Osteoblast (primary cell): ENCODE results near the gene AUTS2. TPM values are rescaled to one million over a fixed set of nuclear protein-coding genes. Genes with fewer than 3 reads are reported as not detected.

Source experiments
- DNase-seq: peaks from one replicate; pipeline ENCODE4 v3.0.0; 2011; ENCODE audit warnings: low spot score, mixed read lengths; ENCODE audit not compliant: insufficient read length; ENCODE audit errors: missing footprints
- H2AFZ ChIP-seq: 2 replicates; pipeline ENCODE4 v1.6.0; 2011; ENCODE audit warnings: mild to moderate bottlenecking, low read length
- H3K27ac ChIP-seq: 2 replicates; pipeline ENCODE4 v1.5.1; 2011; ENCODE audit warnings: mild to moderate bottlenecking, low read depth, low read length, moderate library complexity
- H3K27me3 ChIP-seq: 2 replicates; pipeline ENCODE4 v1.6.0; 2012; ENCODE audit warnings: mild to moderate bottlenecking, control low read depth, inconsistent platforms, low read length, moderate library complexity; ENCODE audit not compliant: insufficient read depth
- H3K36me3 ChIP-seq: 2 replicates; pipeline ENCODE4 v1.5.1; 2011; ENCODE audit warnings: mild to moderate bottlenecking, low read length, control low read depth, moderate library complexity; ENCODE audit not compliant: insufficient read depth
- H3K4me1 ChIP-seq: 2 replicates; pipeline ENCODE4 v1.5.1; 2011; ENCODE audit warnings: mild to moderate bottlenecking, low read length, control low read depth, moderate library complexity; ENCODE audit not compliant: insufficient read depth
- H3K4me2 ChIP-seq: 2 replicates; pipeline ENCODE4 v1.6.0; 2011; ENCODE audit warnings: mild to moderate bottlenecking, low read length; ENCODE audit not compliant: insufficient read depth
- H3K4me3 ChIP-seq: fragments of 200-600 bp; sonication (generic); 3 replicates; pipeline ENCODE4 v1.5.1; 2012; ENCODE audit warnings: mild to moderate bottlenecking, low read length, inconsistent platforms; ENCODE audit not compliant: insufficient read depth
- H3K79me2 ChIP-seq: 2 replicates; pipeline ENCODE4 v1.6.0; 2012; ENCODE audit warnings: mild to moderate bottlenecking, low read length, control low read depth, inconsistent platforms; ENCODE audit not compliant: insufficient read depth
- H3K9me3 ChIP-seq: 2 replicates; pipeline ENCODE4 v1.5.1; 2011; ENCODE audit warnings: low read depth, low read length, control low read depth
- H4K20me1 ChIP-seq: 2 replicates; pipeline ENCODE4 v1.6.0; 2012; ENCODE audit warnings: mild to moderate bottlenecking, low read length, control low read depth; ENCODE audit not compliant: insufficient read depth
- CTCF ChIP-seq: IDR thresholded peaks from 2 replicates; pipeline ENCODE4 v1.5.1; 2011; ENCODE audit warnings: mild to moderate bottlenecking, low read depth, low read length, moderate library complexity; ENCODE audit errors: extremely low read depth
- total RNA-seq: library from RNA; depleted of rRNA; stranded (reverse); fragments of >200 nt; gene quantifications from 2 replicates; pipeline ENCODE4 v1.2.3, GENCODE V29; 2012

The AUTS2 gene
- total RNA-seq, 1 donor = 15.2 TPM

- Histone ChIP-seq H3K4me1 (no peaks in the 10 kb centered on the region), H2AFZ (no peak overlapping the region), H3K4me2 (no peak overlapping the region), H3K27me3 (no peaks in the 10 kb centered on the region), H3K9me3 (no peaks in the 10 kb centered on the region), H3K36me3 (no peaks in the 10 kb centered on the region), H3K4me3 (no peak overlapping the region), H3K79me2 (no peaks in the 10 kb centered on the region), H4K20me1 (no peaks in the 10 kb centered on the region), H3K27ac (no peak overlapping the region)
- no peak for TF ChIP-seq CTCF
- no peak for DNase-seq
These were observed 904.0 kb downstream of the AUTS2 start for GRCh38 chr7:70502117-70502863.

- Histone ChIP-seq H3K4me3 (no peak overlapping the region), H2AFZ (no peak overlapping the region), H3K79me2 (no peaks in the 10 kb centered on the region), H3K9me3 (no peaks in the 10 kb centered on the region), H3K4me2 (no peak overlapping the region), H3K27me3 (no peaks in the 10 kb centered on the region), H3K27ac (no peak overlapping the region), H3K36me3 (no peaks in the 10 kb centered on the region), H3K4me1 (no peaks in the 10 kb centered on the region), H4K20me1 (no peaks in the 10 kb centered on the region)
- TF ChIP-seq CTCF = no peak
- no peak for DNase-seq
These were observed 906.0 kb downstream of the AUTS2 start for GRCh38 chr7:70504254-70504653.

GRCh38 chr7:70505468-70505867 is 907.2 kb downstream of the AUTS2 start:
- H3K27me3 ChIP-seq = no peaks in the 10 kb centered on the region
- H3K9me3 ChIP-seq = no peaks in the 10 kb centered on the region
- no peak for TF ChIP-seq CTCF
- H3K27ac ChIP-seq = no peak overlapping the region
- H4K20me1 ChIP-seq = no peaks in the 10 kb centered on the region
- no peaks in the 10 kb centered on the region for H3K79me2 ChIP-seq
- no peak overlapping the region for H3K4me3 ChIP-seq
- no peak for DNase-seq
- no peak overlapping the region for H3K4me2 ChIP-seq
- H2AFZ ChIP-seq = no peak overlapping the region
- no peaks in the 10 kb centered on the region for H3K4me1 ChIP-seq
- H3K36me3 ChIP-seq = no peaks in the 10 kb centered on the region

- Histone ChIP-seq H3K4me2 (no peak overlapping the region), H3K9me3 (no peaks in the 10 kb centered on the region), H4K20me1 (no peaks in the 10 kb centered on the region), H3K4me1 (no peaks in the 10 kb centered on the region), H3K27ac (no peak overlapping the region), H3K27me3 (no peaks in the 10 kb centered on the region), H3K79me2 (no peaks in the 10 kb centered on the region), H3K4me3 (no peak overlapping the region), H3K36me3 (no peaks in the 10 kb centered on the region), H2AFZ (no peak overlapping the region)
- DNase-seq = no peak
- TF ChIP-seq CTCF = no peak
These were observed 907.6 kb downstream of the AUTS2 start for GRCh38 chr7:70505886-70506285.
